ENCODE measurements around the gene RNU5D-1. TPM values are rescaled to one million over a fixed set of nuclear protein-coding genes. Genes with fewer than 3 reads are reported as not detected.

RNU5D-1 gene
- total RNA-seq (2022; extraction: Qiagen RNA extraction; ENCODE audit: low read depth): not detected in 5 replicates

DNA sequence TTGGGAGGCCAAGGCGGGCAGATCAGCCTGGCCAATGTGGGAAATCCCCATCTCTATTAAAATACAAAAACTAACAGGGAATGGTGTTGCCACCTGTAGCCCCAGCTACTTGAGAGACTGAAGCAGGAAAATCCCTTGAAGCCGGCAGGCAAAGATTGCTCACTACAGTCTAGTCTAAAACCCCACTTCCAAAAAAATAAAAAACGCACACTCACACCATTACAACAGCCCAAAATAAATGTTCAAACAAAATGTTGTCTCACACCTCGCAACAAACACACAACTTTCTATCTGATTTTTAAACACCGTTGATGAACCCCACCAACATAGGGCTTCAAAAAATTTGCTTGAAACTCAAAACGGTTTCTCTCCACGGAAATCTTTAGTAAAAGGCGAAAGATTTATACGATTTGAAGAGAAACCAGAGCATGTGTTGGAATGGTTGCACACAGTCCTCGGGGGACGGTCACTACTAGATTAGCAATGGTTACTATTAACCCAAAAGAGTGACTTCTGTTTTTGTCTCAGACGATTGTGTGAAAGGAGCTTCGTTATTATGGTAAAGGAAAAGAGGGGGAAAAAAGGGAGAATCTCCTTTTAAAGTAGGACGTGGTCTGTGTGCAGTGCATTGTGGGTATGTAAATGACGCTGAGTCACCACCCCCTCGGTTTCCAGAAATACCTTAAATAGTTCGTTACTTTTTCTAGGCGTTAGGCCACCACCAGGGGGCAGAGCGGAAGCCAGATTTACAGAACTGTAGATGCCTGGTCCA is at the start of gene RNU5D-1:
Gene RNU5D-1, minus strand, starts transcription at position 430 of the 772 bp plus-strand sequence.

DNA sequence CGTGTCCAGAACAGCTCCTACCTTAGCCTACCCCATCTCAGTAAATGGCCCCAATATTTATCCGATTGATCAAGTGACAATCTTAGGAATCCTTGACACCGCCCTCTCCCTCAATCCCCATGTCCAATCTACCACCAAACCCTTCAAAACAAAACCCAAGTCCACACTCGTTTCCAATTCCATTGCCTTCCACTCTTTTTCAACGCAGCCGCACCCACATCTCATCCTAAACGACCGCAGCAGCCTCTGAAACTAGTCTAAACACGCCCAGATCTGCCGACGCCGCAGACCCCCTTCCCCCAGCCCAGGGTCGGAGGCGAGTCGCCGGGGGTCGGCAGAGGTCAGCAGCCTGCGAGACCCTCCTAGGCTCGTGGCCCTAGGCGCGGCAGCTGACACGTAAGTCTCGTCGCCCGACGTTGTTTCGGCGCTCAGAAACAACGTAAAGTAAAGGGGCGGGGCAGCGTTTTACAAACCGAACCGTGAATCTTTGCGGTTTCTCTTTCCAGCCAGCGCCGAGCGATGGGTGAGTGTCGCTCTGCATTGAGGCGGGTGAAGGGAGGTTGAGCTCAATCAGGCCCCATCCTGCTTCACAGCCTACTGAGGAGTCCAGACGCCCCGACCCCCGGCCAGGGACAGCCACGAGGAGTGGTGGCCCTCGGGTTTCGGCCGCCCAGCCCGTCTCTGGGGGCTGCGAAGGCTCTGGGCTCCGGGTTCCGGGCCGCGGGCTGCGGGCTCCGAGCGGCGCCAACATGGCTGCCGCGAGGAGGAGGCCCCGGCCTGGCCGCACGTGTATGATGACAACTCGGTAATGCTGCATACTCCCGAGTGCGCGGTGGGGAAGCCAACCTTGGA is 44.3 kb upstream of the RNU5D-1 start, which contains the start of gene RPS8:
Gene RPS8, plus strand, starts transcription at position 463 of the 852 bp plus-strand sequence. Its CDS starts 57 bp downstream, at position 520.

DNA sequence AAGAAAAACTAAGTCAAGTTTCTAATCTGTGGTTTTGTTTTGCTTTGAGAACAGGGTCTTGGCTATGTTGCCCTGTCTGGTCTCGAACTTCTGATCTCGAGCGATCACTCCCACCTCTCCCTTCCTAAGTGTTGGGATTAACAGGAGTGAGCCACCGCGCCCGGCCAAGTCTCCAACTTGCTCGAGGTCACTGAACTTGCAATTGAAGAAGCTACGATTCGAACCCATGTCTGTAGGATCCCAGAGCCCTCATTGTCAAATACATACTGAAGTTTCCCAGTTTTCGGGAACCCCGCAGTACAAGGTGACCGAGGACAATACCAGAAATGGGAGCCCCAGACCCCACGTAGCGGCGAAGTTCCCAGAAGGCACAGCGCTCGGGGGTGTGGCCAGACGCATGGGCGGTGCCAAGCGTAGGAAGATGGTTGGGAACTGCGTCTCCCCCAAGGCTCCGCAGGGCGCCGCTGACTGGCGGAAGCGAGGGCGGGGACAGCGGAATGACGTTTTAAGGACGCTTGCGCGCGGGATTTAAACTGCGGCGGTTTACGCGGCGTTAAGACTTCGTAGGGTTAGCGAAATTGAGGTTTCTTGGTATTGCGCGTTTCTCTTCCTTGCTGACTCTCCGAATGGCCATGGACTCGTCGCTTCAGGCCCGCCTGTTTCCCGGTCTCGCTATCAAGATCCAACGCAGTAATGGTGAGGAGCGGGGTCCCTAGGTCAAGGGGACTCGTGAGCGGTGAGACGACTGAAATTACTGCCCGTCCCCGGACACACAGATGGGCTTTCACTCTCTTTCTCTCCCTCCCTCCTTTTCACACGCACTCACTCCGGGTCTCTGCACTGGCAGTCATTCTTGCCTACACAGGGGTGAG is 8.6 kb upstream of the RNU5D-1 start, which contains the start of gene KIF2C:
Gene KIF2C, plus strand, starts transcription at position 531 of the 872 bp plus-strand sequence. Its CDS starts 96 bp downstream, at position 627.

Other genes with a start within 250 kb of the RNU5D-1 start
- 7.3 to 9.4 TPM (median 8.7 TPM) in 5 replicates for gene TMEM53, start 56.7 kb downstream of the RNU5D-1 start, total RNA-seq (2022; extraction: Qiagen RNA extraction; ENCODE audit: low read depth)
- gene ARMH1, start 56.5 kb downstream of the RNU5D-1 start, total RNA-seq (2022; extraction: Qiagen RNA extraction; ENCODE audit: low read depth): 0.38 to 1.1 TPM (median 0.54 TPM) in 5 replicates
- 36.2 to 43.4 TPM (median 39.5 TPM) in 5 replicates for gene KIF2C, start 8.7 kb upstream of the RNU5D-1 start, total RNA-seq (2022; extraction: Qiagen RNA extraction; ENCODE audit: low read depth)
- 1,637 to 1,731 TPM (median 1,686 TPM) in 5 replicates for gene RPS8, start 44.4 kb upstream of the RNU5D-1 start, total RNA-seq (2022; extraction: Qiagen RNA extraction; ENCODE audit: low read depth)
- 0.17 to 0.53 TPM (median 0.37 TPM) in 5 replicates for gene BEST4, start 57.0 kb upstream of the RNU5D-1 start, total RNA-seq (2022; extraction: Qiagen RNA extraction; ENCODE audit: low read depth)
- 14.8 to 20.8 TPM (median 19.6 TPM) in 5 replicates for gene PLK3, start 69.2 kb upstream of the RNU5D-1 start, total RNA-seq (2022; extraction: Qiagen RNA extraction; ENCODE audit: low read depth)
- 0.27 to 1.1 TPM (median 0.80 TPM) in 5 replicates for gene DYNLT4, start 76.2 kb upstream of the RNU5D-1 start, total RNA-seq (2022; extraction: Qiagen RNA extraction; ENCODE audit: low read depth)
- gene BTBD19, start 77.4 kb upstream of the RNU5D-1 start, total RNA-seq (2022; extraction: Qiagen RNA extraction; ENCODE audit: low read depth): 1.8 to 3.9 TPM (median 2.7 TPM) in 5 replicates
- gene PTCH2, start 112.1 kb upstream of the RNU5D-1 start, total RNA-seq (2022; extraction: Qiagen RNA extraction; ENCODE audit: low read depth): 0.15 to 0.25 TPM (median 0.19 TPM) in 5 replicates

Measured in A549 treated with GW870086 at 1 μM for 4 hours (cell line).